ENCODE results near the gene GPR22. TPM values are rescaled to one million over a fixed set of nuclear protein-coding genes. Genes with fewer than 3 reads are reported as not detected.

The GPR22 gene
- total RNA-seq, 2 experiments from 2014 or later: not detected

Other genes starting within 250 kb of the GPR22 start
- 10 to 100 TPM; 40.1 to 45.3 TPM for gene COG5, start 93.9 kb downstream of the GPR22 start, total RNA-seq
- 1 to 10 TPM; 8.1 to 8.9 TPM for gene DUS4L, start 93.9 kb downstream of the GPR22 start, total RNA-seq
- gene BCAP29, start 110.2 kb downstream of the GPR22 start, total RNA-seq: 10 to 100 TPM; 49.1 to 52.5 TPM
- 10 to 100 TPM; 10.9 to 12.2 TPM for gene SLC26A4, start 190.8 kb downstream of the GPR22 start, total RNA-seq